NCI-H526 (cell line): ENCODE measurements around the gene TENM4.
A peak's percentile ranks its signal among the peaks of the same experiment; 100 is the strongest.
"Not testable (repeated sequence)": the region's sequence is repeated elsewhere in the genome, so short reads cannot be mapped to it uniquely, and the experiment has no call there.

ENCODE experiments used
- DNase-seq, 2 experiments: peaks; one replicate each; lab custom pipeline; 2025; lab: John Stamatoyannopoulos, UW

The TENM4 gene

GRCh38 chr11:79021601-79022000 lies 419.2 kb downstream of the TENM4 start:
- no peak for DNase-seq

DNA sequence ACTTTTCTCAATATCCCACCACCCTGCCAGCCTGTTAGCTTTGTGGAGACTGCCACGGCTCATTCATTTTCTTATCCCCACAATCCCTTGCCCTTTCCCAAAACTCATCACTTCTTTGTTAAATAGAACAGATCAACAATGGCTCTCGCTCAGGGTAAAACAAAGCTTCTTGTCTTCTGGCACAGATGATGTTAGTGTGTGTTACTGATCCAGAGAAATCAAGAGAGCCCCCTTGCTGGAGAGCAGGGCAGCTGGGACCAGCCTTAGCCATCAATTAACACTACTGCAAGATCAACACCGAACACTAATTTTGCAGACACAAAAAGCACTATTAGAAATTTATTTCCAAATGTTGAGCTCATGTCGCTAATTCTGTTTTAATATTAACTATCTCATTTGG lies 420.9 kb downstream of the TENM4 start:
- DNase-seq, result no peak

GRCh38 chr11:79019277-79019676 lies 421.6 kb downstream of the TENM4 start:
- no peak for DNase-seq

DNA sequence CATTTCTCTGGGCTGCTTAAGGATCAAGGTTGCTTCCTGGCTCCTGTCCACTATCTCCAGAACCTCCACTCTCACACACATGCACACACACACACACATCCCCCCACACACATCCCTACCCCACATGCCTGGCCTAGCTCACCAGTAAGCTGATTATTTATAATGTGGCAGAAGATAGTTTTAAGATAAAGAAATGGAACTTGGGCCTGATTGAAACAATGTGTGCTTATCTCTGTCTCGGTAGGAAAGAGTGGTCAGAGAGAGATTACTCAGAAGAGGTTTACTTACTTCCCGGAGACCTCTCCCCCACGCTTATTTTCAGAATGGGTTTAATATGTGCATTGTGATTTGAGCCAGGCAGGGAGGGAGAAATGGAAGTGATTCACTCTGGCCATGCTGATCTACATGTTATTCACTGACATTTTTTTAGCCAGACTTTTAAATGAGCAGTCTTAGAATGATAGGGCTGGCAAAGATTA lies 422.4 kb downstream of the TENM4 start:
- no peak for DNase-seq

GRCh38 chr11:79017811-79018210 lies 423.0 kb downstream of the TENM4 start:
- DNase-seq, result no peak

DNA sequence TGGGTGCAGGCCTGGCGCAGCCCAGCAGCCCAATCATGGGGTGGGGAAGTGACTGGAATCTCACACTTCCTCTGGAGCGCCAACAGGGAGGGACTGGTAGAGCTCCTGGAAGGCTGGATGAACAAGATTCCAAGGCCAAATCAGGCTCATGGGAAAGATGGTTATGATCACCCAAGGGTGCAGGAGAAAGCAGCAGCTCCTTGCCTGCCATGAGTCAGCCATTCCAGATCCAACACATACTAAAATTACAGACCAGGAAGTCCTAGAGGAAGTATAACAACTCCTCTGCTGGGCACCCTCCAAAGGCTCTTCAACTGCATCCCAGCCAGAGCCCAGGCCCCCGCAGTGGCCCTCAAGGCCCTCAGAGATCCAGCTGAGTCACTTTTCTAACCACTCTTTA lies 427.3 kb downstream of the TENM4 start:
- DNase-seq, result no peak

- DNase-seq, result no peak
Measured at GRCh38 chr11:79011357-79011756, 429.5 kb downstream of the TENM4 start.

DNA sequence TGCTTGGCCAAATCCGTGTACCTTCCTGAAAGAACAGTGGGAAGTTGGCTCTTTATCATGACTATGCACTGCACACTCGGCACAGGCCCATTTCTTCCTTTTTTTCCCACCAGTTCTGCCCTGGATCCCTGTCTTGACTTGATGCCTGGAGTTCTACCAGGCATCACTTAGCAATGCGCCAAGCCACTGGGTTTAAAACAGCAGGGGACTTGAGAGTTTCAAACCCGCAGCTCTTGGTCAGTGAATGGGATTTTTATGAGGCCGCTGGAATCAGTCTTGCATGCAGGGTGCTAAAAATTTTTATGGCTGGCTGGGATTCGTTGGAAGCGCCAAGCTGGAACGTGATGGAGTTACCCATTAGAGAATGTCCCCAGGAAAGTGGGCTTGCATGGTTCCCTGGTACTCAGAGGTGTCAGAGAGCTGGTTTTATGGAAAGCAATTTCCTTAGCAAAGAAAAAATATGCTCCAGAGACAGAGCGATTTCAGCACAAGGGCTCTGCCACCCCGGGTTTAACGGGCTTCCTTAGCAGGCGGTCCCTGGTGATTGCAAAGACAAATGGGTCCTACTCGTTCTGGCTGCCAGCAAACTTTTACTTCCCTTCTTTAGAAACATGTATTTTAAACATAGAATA lies 432.9 kb downstream of the TENM4 start:
- DNase-seq, result peak; percentile 11 to 13

GRCh38 chr11:79006854-79007253 lies 434.0 kb downstream of the TENM4 start:
- no peak for DNase-seq

DNA sequence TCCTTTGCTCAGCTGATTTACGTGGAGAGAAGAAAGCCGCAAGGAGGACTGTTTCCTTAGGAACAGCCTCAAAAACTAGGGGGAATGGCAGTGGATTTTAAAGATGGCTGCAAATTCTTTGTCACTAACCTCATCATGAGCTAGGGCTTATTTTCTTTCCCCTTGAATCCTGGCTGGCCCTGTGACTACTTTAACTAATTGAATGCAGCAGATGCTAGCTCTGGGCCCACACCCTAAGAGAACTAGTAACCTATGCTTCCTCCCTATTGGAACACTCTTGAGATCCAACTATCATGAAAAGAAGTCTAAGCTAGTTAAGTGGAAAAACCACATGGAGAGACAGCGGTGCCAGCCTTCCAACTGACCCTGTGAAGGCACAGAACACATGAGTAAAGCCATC lies 444.8 kb downstream of the TENM4 start:
- DNase-seq, result no peak

- DNase-seq, result no peak
Measured at GRCh38 chr11:78995171-78995570, 445.7 kb downstream of the TENM4 start.

- DNase-seq, result no peak
Measured at GRCh38 chr11:78993802-78994430, 446.9 kb downstream of the TENM4 start.

DNA sequence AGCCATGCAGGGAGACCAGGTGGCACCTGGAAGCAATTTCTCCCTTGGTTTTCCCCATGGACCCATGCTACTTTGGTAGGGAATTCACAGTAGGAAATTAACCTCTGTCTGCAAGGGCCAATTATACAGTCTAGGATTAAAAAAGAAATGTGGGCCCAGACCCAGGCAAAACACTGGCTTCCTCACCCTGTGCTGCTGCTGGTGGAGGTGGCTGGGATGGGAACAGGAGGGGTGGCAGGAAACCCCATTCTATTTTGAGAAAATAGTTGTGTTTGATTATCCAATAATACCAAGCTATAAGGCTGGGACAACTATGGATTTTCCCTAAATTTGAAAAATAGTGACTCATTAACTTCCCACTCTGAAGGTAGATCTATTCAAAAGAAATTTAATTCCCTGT lies 449.1 kb downstream of the TENM4 start:
- no peak for DNase-seq

DNA sequence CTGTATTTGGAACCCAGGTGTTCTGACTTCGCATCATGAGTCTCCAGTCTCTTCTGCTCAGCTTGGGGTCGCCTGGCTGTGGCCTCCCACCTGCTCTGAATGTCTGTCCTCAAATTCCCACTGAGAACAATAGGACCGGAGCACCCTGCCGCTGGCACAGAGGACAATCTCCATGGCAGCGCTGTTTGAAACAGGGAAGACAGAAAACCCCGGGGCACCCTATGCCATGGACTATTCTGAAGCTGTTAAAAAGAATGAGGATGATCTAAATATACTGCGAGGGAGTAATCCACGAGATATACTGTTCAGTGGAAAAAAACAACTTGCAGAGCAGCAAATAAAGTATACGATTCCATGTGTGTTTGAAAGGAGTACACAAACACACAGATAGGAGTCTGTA lies 450.6 kb downstream of the TENM4 start:
- DNase-seq, result no peak

DNA sequence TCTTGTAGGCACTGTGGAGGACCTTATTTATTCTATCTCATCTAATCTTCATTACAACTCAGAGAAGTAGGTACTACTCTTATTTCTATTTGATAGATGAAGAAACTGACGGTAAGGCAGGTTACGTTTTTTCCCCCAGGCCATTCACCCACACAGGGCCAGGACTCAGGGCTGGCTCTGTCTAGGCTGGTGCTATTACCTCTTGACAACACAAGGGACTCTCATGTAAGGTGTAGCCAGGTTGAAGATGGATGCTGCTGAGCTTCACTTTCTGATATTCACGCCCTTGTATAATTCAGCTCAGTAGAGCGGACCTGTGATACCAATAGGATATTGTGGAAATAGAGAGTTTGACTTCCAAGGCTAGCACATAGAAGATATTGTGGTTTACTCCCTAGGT lies 453.1 kb downstream of the TENM4 start:
- DNase-seq, result no peak

GRCh38 chr11:78986305-78986704 lies 454.5 kb downstream of the TENM4 start:
- no peak for DNase-seq

DNA sequence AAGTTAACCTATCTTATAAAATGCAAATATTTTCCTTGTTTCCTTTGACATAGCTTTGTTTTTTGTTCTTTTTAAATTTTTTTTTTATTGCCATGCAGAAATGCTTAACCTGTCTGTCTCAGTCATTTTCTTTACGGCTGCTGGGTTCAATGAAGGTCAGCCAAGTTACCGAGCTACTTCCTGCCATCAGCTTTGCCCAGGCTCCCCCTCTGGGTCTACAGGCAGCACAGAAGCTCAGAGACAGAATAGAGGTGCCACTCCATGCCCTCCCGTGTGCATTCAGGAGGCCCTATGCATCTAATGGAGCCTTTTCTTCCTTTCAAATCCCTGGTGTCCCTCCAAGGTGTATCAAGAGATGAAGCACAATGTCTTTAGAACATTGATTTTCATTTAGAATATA lies 455.2 kb downstream of the TENM4 start:
- no peak for DNase-seq

DNA sequence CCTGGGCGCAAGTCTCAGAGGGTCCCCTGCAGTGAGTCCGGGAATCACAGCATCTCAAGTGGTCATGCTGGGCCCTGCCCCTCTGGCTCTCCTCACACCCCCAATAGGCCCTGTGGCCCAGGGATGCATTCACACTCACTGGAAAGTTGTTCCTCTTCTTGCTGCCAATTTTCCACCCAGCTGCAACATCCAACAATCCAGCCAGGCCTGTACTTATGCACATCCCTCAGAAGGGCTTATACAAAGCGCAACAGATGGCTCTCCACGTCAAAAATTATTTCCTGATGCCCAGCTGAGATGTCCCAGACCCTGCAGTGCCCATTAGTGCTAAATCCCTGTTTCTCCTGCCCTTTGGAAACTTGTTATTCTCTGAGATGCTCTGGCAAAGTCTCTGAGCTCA lies 458.4 kb downstream of the TENM4 start:
- no peak for DNase-seq

GRCh38 chr11:78981153-78981552 lies 459.7 kb downstream of the TENM4 start:
- no peak for DNase-seq

- no peak for DNase-seq
Measured at GRCh38 chr11:78978831-78979230, 462.0 kb downstream of the TENM4 start.

- DNase-seq, result not testable (repeated sequence)
Measured at GRCh38 chr11:78977848-78978247, 463.0 kb downstream of the TENM4 start.

DNA sequence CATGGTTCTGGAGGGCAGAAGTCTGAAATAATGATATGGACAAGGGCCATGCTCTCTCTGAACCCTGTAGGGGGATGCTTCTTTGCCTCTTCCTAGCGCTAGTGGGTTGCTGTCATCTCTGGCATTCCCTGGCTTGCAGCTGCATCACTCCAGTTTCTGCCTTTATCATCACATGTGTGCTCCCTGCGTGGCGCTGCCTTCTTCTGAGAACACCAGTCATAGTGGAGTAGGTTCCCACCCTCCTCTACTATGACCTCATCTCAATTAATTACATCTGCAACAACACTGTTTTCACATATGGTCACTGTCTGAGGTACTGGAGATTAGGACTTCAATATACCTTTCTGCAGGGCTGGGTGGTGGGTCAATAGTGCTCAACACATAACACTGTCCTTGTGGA lies 463.8 kb downstream of the TENM4 start:
- DNase-seq, result no peak

DNA sequence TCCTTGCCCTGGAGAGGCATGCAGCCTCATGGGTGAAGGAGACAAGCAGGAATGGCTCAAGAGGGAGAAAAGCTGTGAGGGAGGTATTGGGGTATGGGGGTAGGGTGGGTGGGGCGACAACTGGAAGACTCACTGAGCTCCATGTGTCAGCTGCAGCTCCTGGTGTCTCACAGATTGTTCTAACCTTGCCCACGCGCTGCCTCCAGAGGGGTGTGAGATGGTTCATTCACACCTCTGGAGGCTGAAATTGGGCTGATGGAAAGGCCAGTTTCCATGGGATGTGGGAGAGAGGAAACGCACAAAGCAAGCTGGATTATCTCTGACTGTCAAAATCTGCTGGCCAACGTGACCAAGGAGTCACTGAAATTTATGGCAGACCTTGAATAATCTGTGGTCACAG lies 465.7 kb downstream of the TENM4 start:
- DNase-seq, result no peak

- DNase-seq, result no peak
Measured at GRCh38 chr11:78973876-78974275, 467.0 kb downstream of the TENM4 start.
